Measurements from ENCODE around the gene DHRS7C.

Gene DHRS7C

GRCh38 chr17:9790889-9791876 lies at the start of gene DHRS7C:
TSS of gene DHRS7C (minus strand) at chr17:9791592. CDS start at chr17:9791284, 308 bp downstream.
- no peak for DNase-seq

GRCh38 chr17:9839433-9839832 lies 48.0 kb upstream of the DHRS7C start:
- no peak for DNase-seq

GRCh38 chr17:9837551-9838471 lies 46.4 kb upstream of the DHRS7C start:
- DNase-seq: no peak

- DNase-seq: no peak
Observed at GRCh38 chr17:9833922-9834321, 42.5 kb upstream of the DHRS7C start.

- no peak for DNase-seq
Observed at GRCh38 chr17:9830711-9831110, 39.3 kb upstream of the DHRS7C start.

GRCh38 chr17:9829343-9829742 lies 38.0 kb upstream of the DHRS7C start:
- DNase-seq: no peak

- DNase-seq: no peak
Observed at GRCh38 chr17:9828296-9829295, 37.2 kb upstream of the DHRS7C start.

GRCh38 chr17:9825641-9826150 lies 34.3 kb upstream of the DHRS7C start, which contains the start of gene GLP2R:
TSS of gene GLP2R (plus strand) at chr17:9825924. CDS start at chr17:9826064, 140 bp downstream.
- DNase-seq: no peak

GRCh38 chr17:9824797-9825338 lies 33.5 kb upstream of the DHRS7C start:
- no peak for DNase-seq

- DNase-seq: no peak
Observed at GRCh38 chr17:9824094-9824493, 32.7 kb upstream of the DHRS7C start.

GRCh38 chr17:9821921-9822320 lies 30.5 kb upstream of the DHRS7C start, which contains the start of gene GSG1L2:
TSS of gene GSG1L2 (minus strand) at chr17:9822079. CDS start at chr17:9822071, 8 bp downstream.
- DNase-seq: no peak

GRCh38 chr17:9820448-9820847 lies 29.1 kb upstream of the DHRS7C start:
- DNase-seq: no peak

- no peak for DNase-seq
Observed at GRCh38 chr17:9818760-9819159, 27.4 kb upstream of the DHRS7C start.

GRCh38 chr17:9817086-9817485 lies 25.7 kb upstream of the DHRS7C start:
- DNase-seq: no peak

GRCh38 chr17:9816472-9816871 lies 25.1 kb upstream of the DHRS7C start:
- DNase-seq: no peak

GRCh38 chr17:9814337-9814945 lies 23.0 kb upstream of the DHRS7C start:
- no peak for DNase-seq

- DNase-seq: no peak
Observed at GRCh38 chr17:9813166-9813565, 21.8 kb upstream of the DHRS7C start.

GRCh38 chr17:9811537-9811936 lies 20.1 kb upstream of the DHRS7C start:
- DNase-seq: no peak

GRCh38 chr17:9811086-9811485 lies 19.7 kb upstream of the DHRS7C start:
- DNase-seq: no peak

GRCh38 chr17:9810100-9810949 lies 18.9 kb upstream of the DHRS7C start:
- no peak for DNase-seq

Measured in suppressor macrophage treated with lipopolysaccharide for 4 hours (primary cell).